NCI-H2196 (cell line): ENCODE results near the gene SDK1.
"Not testable (repeated sequence)": the region's sequence is repeated elsewhere in the genome, so short reads cannot be mapped to it uniquely, and the experiment has no call there.

ENCODE experiments used
- DNase-seq: peaks from one replicate; lab custom pipeline; 2025; ENCODE audit not compliant: unreplicated experiment; lab: John Stamatoyannopoulos, UW

The SDK1 gene

GRCh38 chr7:3942816-3943745 lies 642.0 kb downstream of the SDK1 start:
- no peak for DNase-seq

GRCh38 chr7:3943779-3944520 lies 642.9 kb downstream of the SDK1 start:
- DNase-seq, result peak; percentile 50

GRCh38 chr7:3949242-3949640 lies 648.2 kb downstream of the SDK1 start:
- no peak for DNase-seq

GRCh38 chr7:3950249-3950648 lies 649.2 kb downstream of the SDK1 start:
- no peak for DNase-seq

GRCh38 chr7:3951316-3952055 lies 650.4 kb downstream of the SDK1 start:
- no peak for DNase-seq

- no peak for DNase-seq
Measured at GRCh38 chr7:3953133-3953532, 652.1 kb downstream of the SDK1 start.

GRCh38 chr7:3953946-3954345 lies 652.9 kb downstream of the SDK1 start:
- no peak for DNase-seq

GRCh38 chr7:3955026-3955425 lies 654.0 kb downstream of the SDK1 start:
- DNase-seq, result peak; percentile 22

GRCh38 chr7:3955751-3956696 lies 655.0 kb downstream of the SDK1 start:
- DNase-seq, result peak; percentile 83

- no peak for DNase-seq
Measured at GRCh38 chr7:3956949-3957348, 655.9 kb downstream of the SDK1 start.

- DNase-seq, result no peak
Measured at GRCh38 chr7:3957472-3958108, 656.5 kb downstream of the SDK1 start.

- DNase-seq, result no peak
Measured at GRCh38 chr7:3958109-3958483, 657.0 kb downstream of the SDK1 start.

GRCh38 chr7:3959364-3959763 lies 658.3 kb downstream of the SDK1 start:
- DNase-seq, result no peak

GRCh38 chr7:3960050-3960763 lies 659.2 kb downstream of the SDK1 start:
- no peak for DNase-seq

- no peak for DNase-seq
Measured at GRCh38 chr7:3960942-3961341, 659.9 kb downstream of the SDK1 start.

GRCh38 chr7:3961857-3962503 lies 660.9 kb downstream of the SDK1 start:
- no peak for DNase-seq

GRCh38 chr7:3963768-3964167 lies 662.7 kb downstream of the SDK1 start:
- not testable (repeated sequence) for DNase-seq

GRCh38 chr7:3964980-3965606 lies 664.0 kb downstream of the SDK1 start:
- DNase-seq, result no peak
